C4-2B (cell line): ENCODE results near the gene SND1.

Experiments
- CTCF ChIP-seq: fragments of 450-650 bp; conservative IDR thresholded peaks from 2 replicates; pipeline ENCODE4 v1.5.1; 2017; ENCODE audit warnings: mild to moderate bottlenecking
- ZFX ChIP-seq: fragments of 450-650 bp; IDR thresholded peaks from 2 replicates; pipeline ENCODE4 v1.6.1; 2017

DNA sequence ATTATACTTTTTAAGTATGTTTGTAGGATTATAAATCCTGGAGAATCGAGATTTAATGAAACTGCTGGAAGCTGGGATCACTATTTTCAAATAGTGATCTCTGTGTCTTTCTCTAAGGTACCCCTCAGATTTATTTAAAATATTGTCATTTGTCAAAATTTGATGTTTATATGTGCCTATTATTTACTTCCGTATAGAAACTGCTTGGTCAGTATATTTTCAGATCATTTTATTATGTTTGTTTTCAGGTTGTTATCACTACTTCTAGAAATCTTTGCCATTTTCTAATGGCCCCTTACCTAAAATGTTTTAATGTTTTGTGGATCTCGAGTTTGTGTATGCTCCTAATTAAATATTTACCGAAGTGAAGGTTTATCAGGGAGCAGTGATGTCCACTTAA lies 183.7 kb downstream of the SND1 start:
- TF ChIP-seq CTCF (no peak), ZFX (no peak)
